ENCODE measurements around the gene PCSK1. TPM values are rescaled to one million over a fixed set of nuclear protein-coding genes. Genes with fewer than 3 reads are reported as not detected.

The PCSK1 gene
- 13.6 and 49.2 TPM in 2 replicates for total RNA-seq (ENCODE audit: low replicate concordance)
- long read RNA-seq, full-length matches to known transcripts, result 76 of 115 reads
- long read RNA-seq, partial matches to known transcripts, result 19 of 115 reads
- long read RNA-seq, other reads (novel, unspliced or antisense), result 20 of 115 reads

GRCh38 chr5:96433066-96433447 is at the start of gene PCSK1:
Gene PCSK1 (minus strand): TSS chr5:96433248. CDS start chr5:96433042, 206 bp downstream.
- Mint-ChIP-seq H3K9me3 (no peaks in the 10 kb centered on the region), H3K27ac (peak within 1 kb of the TSS; percentile 52), H3K36me3 (no peaks in the 10 kb centered on the region), H3K4me3 (peak within 1 kb of the TSS; percentile 79), H3K4me1 (ENCODE audit: unreplicated experiment) (peaks cover 5% of the 10 kb centered on the region), H3K27me3 (peaks cover 84% of the 10 kb centered on the region)
- TF ChIP-seq, protein P1, sequence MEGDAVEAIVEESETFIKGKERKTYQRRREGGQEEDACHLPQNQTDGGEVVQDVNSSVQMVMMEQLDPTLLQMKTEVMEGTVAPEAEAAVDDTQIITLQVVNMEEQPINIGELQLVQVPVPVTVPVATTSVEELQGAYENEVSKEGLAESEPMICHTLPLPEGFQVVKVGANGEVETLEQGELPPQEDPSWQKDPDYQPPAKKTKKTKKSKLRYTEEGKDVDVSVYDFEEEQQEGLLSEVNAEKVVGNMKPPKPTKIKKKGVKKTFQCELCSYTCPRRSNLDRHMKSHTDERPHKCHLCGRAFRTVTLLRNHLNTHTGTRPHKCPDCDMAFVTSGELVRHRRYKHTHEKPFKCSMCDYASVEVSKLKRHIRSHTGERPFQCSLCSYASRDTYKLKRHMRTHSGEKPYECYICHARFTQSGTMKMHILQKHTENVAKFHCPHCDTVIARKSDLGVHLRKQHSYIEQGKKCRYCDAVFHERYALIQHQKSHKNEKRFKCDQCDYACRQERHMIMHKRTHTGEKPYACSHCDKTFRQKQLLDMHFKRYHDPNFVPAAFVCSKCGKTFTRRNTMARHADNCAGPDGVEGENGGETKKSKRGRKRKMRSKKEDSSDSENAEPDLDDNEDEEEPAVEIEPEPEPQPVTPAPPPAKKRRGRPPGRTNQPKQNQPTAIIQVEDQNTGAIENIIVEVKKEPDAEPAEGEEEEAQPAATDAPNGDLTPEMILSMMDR (conservative IDR thresholded peaks at IDR 0.05), result no peak
- DNase-seq (ENCODE audit: extremely low spot score, unreplicated experiment), result no peak

GRCh38 chr5:96481867-96482266 is 48.8 kb upstream of the PCSK1 start:
- no peak overlapping the region for H3K27ac Mint-ChIP-seq
- TF ChIP-seq, protein P1 (conservative IDR thresholded peaks at IDR 0.05), result no peak
- H3K4me1 Mint-ChIP-seq (ENCODE audit: unreplicated experiment), result no peaks in the 10 kb centered on the region
- H3K4me3 Mint-ChIP-seq, result no peak overlapping the region
- H3K27me3 Mint-ChIP-seq, result peaks cover 8% of the 10 kb centered on the region
- no peak for DNase-seq (ENCODE audit: extremely low spot score, unreplicated experiment)
- no peaks in the 10 kb centered on the region for H3K36me3 Mint-ChIP-seq
- no peaks in the 10 kb centered on the region for H3K9me3 Mint-ChIP-seq

DNA sequence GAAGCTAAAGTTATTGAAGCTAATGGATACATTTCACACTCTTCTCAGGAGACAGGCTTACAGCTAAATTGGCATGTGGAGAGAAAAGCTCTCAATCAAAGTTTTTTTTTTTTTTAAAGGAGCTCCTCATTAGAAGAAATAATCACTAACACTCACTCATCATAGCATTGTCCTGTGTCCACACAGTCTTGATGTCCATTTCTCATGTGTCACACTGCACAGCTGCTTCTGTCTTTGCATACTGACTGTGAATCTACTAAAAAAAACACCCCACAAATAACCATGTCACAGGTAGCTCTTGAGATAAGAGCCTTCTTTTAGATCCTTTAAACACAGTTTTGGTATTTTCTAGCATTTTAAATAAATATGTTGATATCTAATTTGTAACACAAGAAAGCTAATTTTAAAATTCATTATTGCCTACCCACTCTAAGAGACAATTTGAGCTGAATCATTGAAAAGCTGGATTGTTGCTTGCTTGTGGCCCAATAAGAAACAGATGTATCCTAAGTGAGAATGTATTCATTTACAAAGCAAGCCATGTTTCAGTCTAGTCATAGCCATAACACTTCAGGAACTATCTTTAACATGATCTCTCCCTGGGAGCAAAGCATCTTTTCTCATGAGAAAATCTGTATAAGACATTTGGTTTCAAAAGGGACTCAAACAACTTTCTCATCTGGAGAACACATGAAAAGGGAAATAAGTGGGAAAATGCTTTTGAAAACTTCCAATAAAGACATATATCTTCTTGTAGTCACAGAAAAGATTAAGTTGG is 48.1 kb upstream of the PCSK1 start:
- Mint-ChIP-seq H3K4me3 (no peak overlapping the region), H3K27ac (no peak overlapping the region), H3K9me3 (no peaks in the 10 kb centered on the region), H3K4me1 (ENCODE audit: unreplicated experiment) (no peaks in the 10 kb centered on the region), H3K27me3 (peaks cover 3% of the 10 kb centered on the region), H3K36me3 (no peaks in the 10 kb centered on the region)
- no peak for DNase-seq (ENCODE audit: extremely low spot score, unreplicated experiment)
- TF ChIP-seq, protein P1 (conservative IDR thresholded peaks at IDR 0.05), result no peak

GRCh38 chr5:96478983-96479382 is 45.9 kb upstream of the PCSK1 start:
- no peaks in the 10 kb centered on the region for H3K9me3 Mint-ChIP-seq
- H3K36me3 Mint-ChIP-seq, result no peaks in the 10 kb centered on the region
- H3K4me3 Mint-ChIP-seq, result no peak overlapping the region
- no peaks in the 10 kb centered on the region for H3K4me1 Mint-ChIP-seq (ENCODE audit: unreplicated experiment)
- H3K27me3 Mint-ChIP-seq, result no peaks in the 10 kb centered on the region
- no peak overlapping the region for H3K27ac Mint-ChIP-seq
- TF ChIP-seq, protein P1 (conservative IDR thresholded peaks at IDR 0.05), result no peak
- DNase-seq (ENCODE audit: extremely low spot score, unreplicated experiment), result no peak

- Mint-ChIP-seq H3K4me1 (ENCODE audit: unreplicated experiment) (no peaks in the 10 kb centered on the region), H3K27me3 (no peaks in the 10 kb centered on the region), H3K27ac (no peak overlapping the region), H3K36me3 (no peaks in the 10 kb centered on the region), H3K9me3 (no peaks in the 10 kb centered on the region), H3K4me3 (no peak overlapping the region)
- no peak for DNase-seq (ENCODE audit: extremely low spot score, unreplicated experiment)
- TF ChIP-seq, protein P1 (conservative IDR thresholded peaks at IDR 0.05), result no peak
These were observed 43.6 kb upstream of the PCSK1 start for GRCh38 chr5:96476654-96477053.

Measured in type B pancreatic cell (in vitro differentiated cells).